Measurements from ENCODE around the gene ATOH8. TPM values are rescaled to one million over a fixed set of nuclear protein-coding genes. Genes with fewer than 3 reads are reported as not detected.

ATOH8 gene
- polyA plus RNA-seq, 1 experiment = 2.8 TPM

DNA sequence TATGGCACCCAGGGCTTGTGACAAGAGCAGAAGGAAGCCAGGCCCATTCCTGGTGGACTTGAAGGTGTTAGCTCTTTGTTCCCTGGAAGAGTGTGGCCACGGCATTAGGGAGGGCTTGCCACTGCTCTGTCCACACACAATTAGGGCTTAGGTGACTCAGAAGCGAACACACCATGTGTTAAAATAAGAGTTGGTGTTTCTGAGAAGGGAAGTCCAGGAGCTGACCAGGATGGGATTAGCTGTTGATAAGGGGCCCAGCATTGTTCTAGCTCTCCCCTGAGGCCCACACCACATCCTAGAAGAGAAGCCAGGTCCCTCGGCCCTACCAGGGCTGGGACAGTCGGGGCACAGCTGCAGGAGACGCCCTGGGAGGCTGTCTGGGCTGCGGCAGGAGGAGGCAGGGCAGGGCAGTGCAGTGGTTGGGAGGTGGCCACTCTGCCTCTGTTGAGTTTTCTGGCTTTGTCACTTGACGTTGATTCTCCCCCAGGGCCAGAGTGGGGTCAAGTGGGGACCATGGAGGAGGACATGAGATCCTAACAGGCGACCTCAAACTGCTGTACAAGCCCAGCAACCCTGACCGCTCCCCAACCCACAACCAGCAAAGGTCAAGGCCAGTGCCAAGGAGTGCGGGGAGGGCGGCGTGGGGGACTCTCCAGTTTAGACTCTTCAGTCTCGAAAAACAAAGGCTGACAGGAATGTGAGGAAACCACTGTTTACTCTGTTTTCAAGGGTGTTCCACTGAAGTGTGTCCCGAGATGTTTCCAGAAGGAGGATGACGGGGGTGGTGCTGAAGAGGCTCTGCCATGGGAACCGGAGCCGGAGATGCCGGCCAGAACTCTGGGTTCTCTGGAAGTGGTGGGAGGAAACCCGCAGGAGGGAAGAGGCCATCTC, 42.9 kb upstream of the ATOH8 start:
- H3K9me3 ChIP-seq (ENCODE audit: control insufficient read depth, insufficient read depth, low read length) = no peaks in the 10 kb centered on the region; the same call in 1 of the 2 replicates
- TF ChIP-seq, protein P1, sequence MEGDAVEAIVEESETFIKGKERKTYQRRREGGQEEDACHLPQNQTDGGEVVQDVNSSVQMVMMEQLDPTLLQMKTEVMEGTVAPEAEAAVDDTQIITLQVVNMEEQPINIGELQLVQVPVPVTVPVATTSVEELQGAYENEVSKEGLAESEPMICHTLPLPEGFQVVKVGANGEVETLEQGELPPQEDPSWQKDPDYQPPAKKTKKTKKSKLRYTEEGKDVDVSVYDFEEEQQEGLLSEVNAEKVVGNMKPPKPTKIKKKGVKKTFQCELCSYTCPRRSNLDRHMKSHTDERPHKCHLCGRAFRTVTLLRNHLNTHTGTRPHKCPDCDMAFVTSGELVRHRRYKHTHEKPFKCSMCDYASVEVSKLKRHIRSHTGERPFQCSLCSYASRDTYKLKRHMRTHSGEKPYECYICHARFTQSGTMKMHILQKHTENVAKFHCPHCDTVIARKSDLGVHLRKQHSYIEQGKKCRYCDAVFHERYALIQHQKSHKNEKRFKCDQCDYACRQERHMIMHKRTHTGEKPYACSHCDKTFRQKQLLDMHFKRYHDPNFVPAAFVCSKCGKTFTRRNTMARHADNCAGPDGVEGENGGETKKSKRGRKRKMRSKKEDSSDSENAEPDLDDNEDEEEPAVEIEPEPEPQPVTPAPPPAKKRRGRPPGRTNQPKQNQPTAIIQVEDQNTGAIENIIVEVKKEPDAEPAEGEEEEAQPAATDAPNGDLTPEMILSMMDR (IDR thresholded peaks at IDR 0.05; ENCODE audit: low read depth, low read length) = no peak
- H3K27me3 ChIP-seq (ENCODE audit: control insufficient read depth, insufficient read depth, low read length) = no peaks in the 10 kb centered on the region
- no peak for DNase-seq (ENCODE audit: low read depth, low spot score)
- H3K4me3 ChIP-seq (ENCODE audit: low read depth, low read length) = no peak overlapping the region
- ChIA-PET POLR2A (no interaction called here), CTCF (interaction anchor here (5.2 to 8.7 kb wide), 2 partner anchors 18 to 73 kb away, joined by 39 to 165 read pairs; no protein-coding TSS in a partner anchor)
- no peak overlapping the region for H3K27ac ChIP-seq (ENCODE audit: low read depth, low read length)

DNA sequence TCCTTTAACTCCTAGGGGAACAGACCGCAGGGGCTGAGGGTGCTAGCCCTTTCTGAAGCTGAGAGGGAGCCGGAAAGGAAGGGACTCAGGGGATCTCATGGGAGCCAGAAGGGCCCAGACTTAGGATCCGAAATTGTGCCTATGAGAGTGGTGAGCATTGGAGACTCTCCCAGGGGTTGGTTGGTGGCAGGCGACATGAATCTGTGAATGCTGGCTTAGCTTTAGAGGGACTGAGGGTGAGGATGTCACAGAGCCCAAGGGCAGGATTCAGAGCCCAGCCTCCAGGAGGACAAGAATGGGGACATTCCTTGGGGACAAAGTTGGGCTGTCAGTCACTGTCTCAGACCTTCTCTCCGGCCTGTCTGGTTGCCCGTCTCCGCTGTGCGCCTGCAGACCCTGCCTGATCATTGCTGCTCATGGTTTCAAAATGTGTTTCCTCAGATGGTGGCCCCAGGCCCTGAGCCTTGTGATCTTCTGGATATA, 42.2 kb upstream of the ATOH8 start:
- no peak for DNase-seq (ENCODE audit: low read depth, low spot score)
- Histone ChIP-seq H3K27ac (ENCODE audit: low read depth, low read length) (no peak overlapping the region), H3K9me3 (ENCODE audit: control insufficient read depth, insufficient read depth, low read length) (no peaks in the 10 kb centered on the region; the same call in 1 of the 2 replicates), H3K27me3 (ENCODE audit: control insufficient read depth, insufficient read depth, low read length) (peaks cover 5% of the 10 kb centered on the region), H3K4me3 (ENCODE audit: low read depth, low read length) (no peak overlapping the region)
- TF ChIP-seq, protein P1 (IDR thresholded peaks at IDR 0.05; ENCODE audit: low read depth, low read length) = no peak
- CTCF ChIA-PET = interaction anchor here (1.7 to 8.7 kb wide), 2 partner anchors 63 to 73 kb away, joined by 6 to 165 read pairs; no protein-coding TSS in a partner anchor
- POLR2A ChIA-PET = no interaction called here

DNA sequence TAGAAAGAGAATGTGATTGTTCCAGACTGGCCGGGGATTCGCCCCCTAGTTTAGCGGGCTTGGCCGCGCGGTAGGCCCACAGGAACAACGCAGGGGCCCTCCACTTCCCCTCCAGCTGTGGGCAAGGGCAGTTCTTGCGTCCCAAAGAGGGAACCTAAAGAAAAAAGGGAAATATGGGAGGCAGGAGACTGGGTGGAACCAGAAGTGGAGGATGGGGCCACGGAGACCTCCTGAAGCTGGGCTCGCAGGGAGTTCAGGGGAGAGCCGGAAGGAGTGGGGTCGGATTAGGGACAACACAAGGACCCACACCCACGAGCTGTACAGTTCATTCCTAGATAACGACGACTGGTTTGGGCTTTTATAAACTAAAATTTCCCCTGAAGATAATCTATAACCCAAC, 41.5 kb upstream of the ATOH8 start:
- TF ChIP-seq, protein P1 (IDR thresholded peaks at IDR 0.05; ENCODE audit: low read depth, low read length) = no peak
- DNase-seq (ENCODE audit: low read depth, low spot score) = no peak
- CTCF ChIA-PET = interaction anchor here (0.8 to 1.7 kb wide), 2 partner anchors 63 to 75 kb away, joined by 3 to 6 read pairs; no protein-coding TSS in a partner anchor
- peaks cover 5% of the 10 kb centered on the region for H3K27me3 ChIP-seq (ENCODE audit: control insufficient read depth, insufficient read depth, low read length)
- no peaks in the 10 kb centered on the region; the same call in 1 of the 2 replicates for H3K9me3 ChIP-seq (ENCODE audit: control insufficient read depth, insufficient read depth, low read length)
- no peak overlapping the region for H3K4me3 ChIP-seq (ENCODE audit: low read depth, low read length)
- POLR2A ChIA-PET = interaction anchor here (0.5 kb wide), 1 partner anchor 347 kb away, joined by 4 read pairs; no protein-coding TSS in a partner anchor
- H3K27ac ChIP-seq (ENCODE audit: low read depth, low read length) = no peak overlapping the region

DNA sequence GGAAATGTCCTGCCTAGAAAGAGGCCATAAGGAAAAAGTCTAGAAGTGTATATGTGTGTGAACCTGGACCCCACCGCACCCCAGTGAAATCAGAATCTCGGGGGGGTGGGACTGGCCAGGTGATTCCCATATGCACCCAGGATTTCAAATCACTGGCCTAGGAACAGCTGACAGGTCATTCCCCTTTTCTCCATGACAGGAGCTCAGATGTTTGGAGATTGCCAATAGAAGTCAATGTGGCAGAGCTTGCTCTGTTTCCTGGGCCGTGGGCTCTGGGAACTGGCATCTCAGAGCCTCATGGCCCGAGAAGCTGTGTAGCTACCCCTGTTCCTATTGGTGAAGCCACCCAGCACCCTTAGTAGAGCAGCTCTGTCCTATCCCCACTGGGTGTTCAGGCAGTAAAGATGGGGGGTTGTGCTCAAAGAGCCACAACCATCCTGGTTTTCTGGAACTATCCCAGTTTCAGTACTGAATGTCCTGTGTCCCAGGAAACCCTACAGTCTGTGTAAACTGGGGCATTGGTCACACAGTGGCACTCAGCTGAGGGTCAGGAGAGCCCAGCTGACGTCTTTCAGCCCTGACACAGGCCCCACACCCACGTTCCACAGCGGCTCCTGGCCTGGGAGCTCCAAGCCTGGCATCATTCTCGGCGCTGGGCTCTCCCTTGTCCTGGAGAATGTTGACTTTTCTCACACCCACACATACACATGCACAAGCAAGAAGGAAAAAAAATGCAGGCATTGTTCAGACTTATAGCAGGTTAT, 40.8 kb upstream of the ATOH8 start:
- TF ChIP-seq, protein P1 (IDR thresholded peaks at IDR 0.05; ENCODE audit: low read depth, low read length) = no peak
- H3K4me3 ChIP-seq (ENCODE audit: low read depth, low read length) = no peak overlapping the region
- ChIA-PET POLR2A (interaction anchor here (0.5 to 0.6 kb wide), 2 partner anchors 75 to 347 kb away, joined by 3 to 4 read pairs; no protein-coding TSS in a partner anchor), CTCF (interaction anchor here (0.8 to 1.7 kb wide), 4 partner anchors 64 to 103 kb away, joined by 3 to 6 read pairs (median 4); no protein-coding TSS in a partner anchor)
- H3K9me3 ChIP-seq (ENCODE audit: control insufficient read depth, insufficient read depth, low read length) = no peaks in the 10 kb centered on the region; the same call in 1 of the 2 replicates
- peaks cover 5% of the 10 kb centered on the region for H3K27me3 ChIP-seq (ENCODE audit: control insufficient read depth, insufficient read depth, low read length)
- H3K27ac ChIP-seq (ENCODE audit: low read depth, low read length) = no peak overlapping the region
- no peak for DNase-seq (ENCODE audit: low read depth, low spot score)
